Measurements from ENCODE around the gene EIF4A3. TPM values are rescaled to one million over a fixed set of nuclear protein-coding genes. Genes with fewer than 3 reads are reported as not detected.

Gene EIF4A3
- total RNA-seq, 2 experiments from 2014 or later = 259 to 313 TPM

- DNase-seq (ENCODE audit: low spot score) = no peak
- H3K9me3 ChIP-seq (ENCODE audit: low read length) = no peaks in the 10 kb centered on the region
- H3K9me2 ChIP-seq (ENCODE audit: insufficient read depth, low read length) = no peaks in the 10 kb centered on the region
- intact Hi-C loops (cut with micrococcal nuclease; ENCODE audit: unreplicated experiment) = no loop called here
- no TSS peak for BruUV-seq (replicated peaks)
- H3K36me3 ChIP-seq (ENCODE audit: insufficient read depth, low read length) = peaks cover 40% of the 10 kb centered on the region
- no peak for TF ChIP-seq EZH2phosphoT487 (IDR thresholded peaks at IDR 0.05; ENCODE audit: borderline replicate concordance, low read depth, low read length)
- TF ChIP-seq CTCF (conservative IDR thresholded peaks at IDR 0.05; ENCODE audit: low read length) = no peak
- no peak overlapping the region for H3K27ac ChIP-seq (ENCODE audit: low read depth, low read length, poor library complexity, severe bottlenecking)
- POLR2A ChIA-PET = no interaction called here
- CTCF ChIA-PET (ENCODE audit: unreplicated experiment) = no interaction called here
- no peak overlapping the region for H3K4me2 ChIP-seq (ENCODE audit: low read length)
- H2AFZ ChIP-seq (ENCODE audit: low read length) = no peak overlapping the region
- no peak overlapping the region for H3K4me3 ChIP-seq (ENCODE audit: low read depth, low read length, poor library complexity, severe bottlenecking)
- H3K4me1 ChIP-seq (ENCODE audit: insufficient read depth, low read length, poor library complexity, severe bottlenecking) = no peaks in the 10 kb centered on the region
- no peaks in the 10 kb centered on the region for H3K79me2 ChIP-seq (ENCODE audit: insufficient read depth, low read depth, low read length)
- peaks cover 5% of the 10 kb centered on the region; the same call in 1 of the 2 replicates for H4K20me1 ChIP-seq (ENCODE audit: insufficient read depth, low read length)
These were observed 15.9 kb downstream of the EIF4A3 start for GRCh38 chr17:80130992-80131391.

DNA sequence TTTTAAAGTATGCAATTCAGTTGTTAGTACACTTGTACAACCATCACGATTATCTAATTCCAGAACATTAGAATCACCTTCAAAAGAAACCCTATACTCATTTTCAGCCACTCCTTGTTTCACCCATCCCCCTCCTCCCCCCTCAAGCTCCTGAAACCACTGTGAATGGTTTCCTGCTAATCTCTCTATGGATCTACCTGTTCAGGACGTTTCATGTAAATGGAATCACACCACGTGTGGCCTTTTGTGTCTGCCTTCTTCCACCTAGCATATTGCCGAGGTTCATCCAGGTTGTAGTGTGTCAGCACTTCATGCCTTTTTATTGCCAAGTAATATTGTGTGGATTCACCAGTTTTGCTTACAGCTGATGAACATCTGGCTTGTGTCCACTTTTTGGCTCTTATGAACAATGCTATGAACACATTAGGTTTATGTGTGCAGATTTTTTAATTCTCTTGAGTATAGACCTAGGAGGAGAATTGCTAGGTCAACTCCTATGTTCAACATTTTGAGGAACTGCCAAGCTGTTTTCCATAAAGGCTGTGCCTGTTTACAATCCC is 17.8 kb downstream of the EIF4A3 start:
- no peak for DNase-seq (ENCODE audit: low spot score)
- Histone ChIP-seq H3K4me1 (ENCODE audit: insufficient read depth, low read length, poor library complexity, severe bottlenecking) (no peaks in the 10 kb centered on the region), H2AFZ (ENCODE audit: low read length) (no peak overlapping the region), H3K36me3 (ENCODE audit: insufficient read depth, low read length) (peaks cover 21% of the 10 kb centered on the region), H3K27ac (ENCODE audit: low read depth, low read length, poor library complexity, severe bottlenecking) (no peak overlapping the region), H4K20me1 (ENCODE audit: insufficient read depth, low read length) (peaks cover 5% of the 10 kb centered on the region; the same call in 1 of the 2 replicates), H3K9me2 (ENCODE audit: insufficient read depth, low read length) (no peaks in the 10 kb centered on the region), H3K79me2 (ENCODE audit: insufficient read depth, low read depth, low read length) (no peaks in the 10 kb centered on the region), H3K4me3 (ENCODE audit: low read depth, low read length, poor library complexity, severe bottlenecking) (no peak overlapping the region), H3K9me3 (ENCODE audit: low read length) (no peaks in the 10 kb centered on the region), H3K4me2 (ENCODE audit: low read length) (no peak overlapping the region)
- intact Hi-C loops (cut with micrococcal nuclease; ENCODE audit: unreplicated experiment) = no loop called here
- CTCF ChIA-PET (ENCODE audit: unreplicated experiment) = interaction anchor here (0.6 kb wide), 1 partner anchor 37 kb away, joined by 4 read pairs; no protein-coding TSS in a partner anchor
- BruUV-seq (replicated peaks) = no TSS peak
- TF ChIP-seq EZH2phosphoT487 (IDR thresholded peaks at IDR 0.05; ENCODE audit: borderline replicate concordance, low read depth, low read length) (no peak), CTCF (conservative IDR thresholded peaks at IDR 0.05; ENCODE audit: low read length) (no peak)
- POLR2A ChIA-PET = interaction anchor here (0.6 to 0.7 kb wide), 2 partner anchors 390 to 861 kb away, joined by 3 read pairs; no protein-coding TSS in a partner anchor

GRCh38 chr17:80126449-80126715 is 20.5 kb downstream of the EIF4A3 start:
- no peaks in the 10 kb centered on the region for H3K79me2 ChIP-seq (ENCODE audit: insufficient read depth, low read depth, low read length)
- H3K9me2 ChIP-seq (ENCODE audit: insufficient read depth, low read length) = no peaks in the 10 kb centered on the region
- intact Hi-C loops (cut with micrococcal nuclease; ENCODE audit: unreplicated experiment) = no loop called here
- no peak overlapping the region for H3K27ac ChIP-seq (ENCODE audit: low read depth, low read length, poor library complexity, severe bottlenecking)
- no peak for DNase-seq (ENCODE audit: low spot score)
- H3K36me3 ChIP-seq (ENCODE audit: insufficient read depth, low read length) = no peaks in the 10 kb centered on the region
- H3K4me1 ChIP-seq (ENCODE audit: insufficient read depth, low read length, poor library complexity, severe bottlenecking) = no peaks in the 10 kb centered on the region
- H4K20me1 ChIP-seq (ENCODE audit: insufficient read depth, low read length) = peaks cover 5% of the 10 kb centered on the region; the same call in 1 of the 2 replicates
- no peak overlapping the region for H3K4me3 ChIP-seq (ENCODE audit: low read depth, low read length, poor library complexity, severe bottlenecking)
- no peak overlapping the region for H3K4me2 ChIP-seq (ENCODE audit: low read length)
- ChIA-PET CTCF (ENCODE audit: unreplicated experiment) (no interaction called here), POLR2A (no interaction called here)
- H2AFZ ChIP-seq (ENCODE audit: low read length) = no peak overlapping the region
- TF ChIP-seq CTCF (conservative IDR thresholded peaks at IDR 0.05; ENCODE audit: low read length) (no peak), EZH2phosphoT487 (IDR thresholded peaks at IDR 0.05; ENCODE audit: borderline replicate concordance, low read depth, low read length) (no peak)
- no peaks in the 10 kb centered on the region for H3K9me3 ChIP-seq (ENCODE audit: low read length)
- BruUV-seq (replicated peaks) = no TSS peak
